Aorta (tissue), 5 donors: ENCODE measurements around the gene EPN3. TPM values are rescaled to one million over a fixed set of nuclear protein-coding genes. Genes with fewer than 3 reads are reported as not detected.

ENCODE experiments used
- ATAC-seq: fragments of 200-7000 bp; cut with Tn5 transposase; one replicate; pipeline ENCODE4 v1.9.1; 2022; ENCODE audit warnings: moderate library complexity; ENCODE audit not compliant: low FRiP score
- DNase-seq, 2 donors: peaks; one replicate each; pipeline ENCODE4 v3.0.0-alpha.2; 2020
- H3K27ac ChIP-seq, 2 donors: one replicate each; pipeline ENCODE4 v1.5.1; 2013; ENCODE audit warnings: low read length in 2 of 2, mild to moderate bottlenecking in 2 of 2, moderate library complexity in 2 of 2, control low read depth in 1 of 2, inconsistent platforms in 1 of 2, low read depth in 1 of 2
- H3K27me3 ChIP-seq, 2 donors: one replicate each; pipeline ENCODE4 v1.6.1; 2013; ENCODE audit warnings: control low read depth in 1 of 2, low read length in 1 of 2, mild to moderate bottlenecking in 1 of 2, moderate library complexity in 1 of 2; ENCODE audit not compliant: insufficient read depth in 2 of 2, control insufficient read depth in 1 of 2
- H3K36me3 ChIP-seq, 2 donors: one replicate each; pipeline ENCODE4 v1.6.1; 2013; ENCODE audit warnings: control low read depth in 1 of 2, low read length in 1 of 2, mild to moderate bottlenecking in 1 of 2; ENCODE audit not compliant: insufficient read depth in 2 of 2, control insufficient read depth in 1 of 2
- H3K4me1 ChIP-seq, 2 donors: one replicate each; pipeline ENCODE4 v1.6.1; 2013; ENCODE audit warnings: low read length in 2 of 2, control low read depth in 1 of 2, mild to moderate bottlenecking in 1 of 2, moderate library complexity in 1 of 2; ENCODE audit not compliant: insufficient read depth in 2 of 2, control insufficient read depth in 1 of 2
- H3K4me3 ChIP-seq, 2 donors: one replicate each; pipeline ENCODE4 v1.5.1; 2013; ENCODE audit warnings: low read length in 2 of 2, control low read depth in 1 of 2, mild to moderate bottlenecking in 1 of 2
- H3K9me3 ChIP-seq: one replicate; pipeline ENCODE4 v1.6.1; 2013; ENCODE audit warnings: mild to moderate bottlenecking, low read length; ENCODE audit not compliant: control insufficient read depth
- WGBS, 2 donors: extraction: QIAGEN DNeasy Blood & Tissue Kit; methylation state at CpG; one replicate each; pipeline ENCODE4 v1.1.7; 2013; 5-methylcytosine and 5-hydroxymethylcytosine counted together
- intact Hi-C, 2 donors: fragments of 100-400 bp; cut with DNase I; formaldehyde crosslinking; loops; one replicate each; pipeline versions ENCODE4 v1.14.2 to v1.15.0; 2022
- polyA plus RNA-seq, 2 donors: library from polyadenylated mRNA; stranded (reverse); fragments of 200-250 nt; gene quantifications; one replicate each; pipeline ENCODE4 v1.2.3, GENCODE V29; 2013
- total RNA-seq, 2 donors: library from RNA; stranded (reverse); fragmentation: NEBNext Ultra II Directional; extraction: Animal tissue kit (Norgen Biotek cat#: 25700); gene quantifications; one replicate each; pipeline ENCODE4 v1.2.1, GENCODE V29; 2021
- donor health status: healthy with polysubstance abuse.
- donor health status: Bipolar disorder and iron deficiency.
- donor health status: DM: no; HTN: no; CAD: no.
- donor health status: DM: no; HTN: no; CAD: no.
- donor health status: DM: yes; HTN: yes; CAD: no.

EPN3 gene
- total and polyA plus RNA-seq, 4 donors: 1.5 to 1.9 TPM; not detected in 2

- WGBS, 2 donors: 74 to 83% methylated on average over 7 of the region's 7 CpGs
- H3K27me3 ChIP-seq: no peaks in the 10 kb centered on the region
- H3K36me3 ChIP-seq: no peaks in the 10 kb centered on the region
- DNase-seq (no peak), ATAC-seq (no peak)
- no peaks in the 10 kb centered on the region for H3K4me1 ChIP-seq
- H3K4me3 ChIP-seq: no peak overlapping the region
- intact Hi-C loops: no loop called here
- H3K27ac ChIP-seq: no peak overlapping the region
- H3K9me3 ChIP-seq: no peaks in the 10 kb centered on the region
These were observed 26.2 kb upstream of the EPN3 start for GRCh38 chr17:50506298-50506697.

GRCh38 chr17:50507871-50508572 lies 24.5 kb upstream of the EPN3 start, which contains the start of gene MYCBPAP:
Gene MYCBPAP, plus strand, starts transcription at chr17:50508439. Its CDS starts 236 bp downstream, at chr17:50508675.
- 3 to 4% methylated on average over 42 to 66 of the region's 66 CpGs for WGBS, 2 donors
- Histone ChIP-seq H3K36me3 (no peaks in the 10 kb centered on the region), H3K27me3 (no peaks in the 10 kb centered on the region), H3K27ac (no peak within 1 kb of the TSS), H3K4me1 (no peaks in the 10 kb centered on the region), H3K9me3 (no peaks in the 10 kb centered on the region), H3K4me3 (peak within 1 kb of the TSS; percentile 35 to 63)
- ATAC-seq: peak; percentile 92
- peak; percentile 91 to 96 for DNase-seq
- intact Hi-C loops: no loop called here

- no peak overlapping the region for H3K27ac ChIP-seq
- DNase-seq (no peak), ATAC-seq (no peak)
- H3K9me3 ChIP-seq: no peaks in the 10 kb centered on the region
- H3K27me3 ChIP-seq: no peaks in the 10 kb centered on the region
- 31% methylated on average over 32 of the region's 32 CpGs for WGBS, 2 donors
- no peaks in the 10 kb centered on the region for H3K36me3 ChIP-seq
- peak overlapping the region in 1 of 2 donors; percentile 63 for H3K4me3 ChIP-seq
- no peaks in the 10 kb centered on the region for H3K4me1 ChIP-seq
- intact Hi-C loops: no loop called here
These were observed 23.7 kb upstream of the EPN3 start for GRCh38 chr17:50508573-50509460.

- no peak overlapping the region for H3K4me3 ChIP-seq
- H3K9me3 ChIP-seq: no peaks in the 10 kb centered on the region
- no peaks in the 10 kb centered on the region for H3K4me1 ChIP-seq
- intact Hi-C loops: no loop called here
- 33 to 42% methylated on average over 3 of the region's 3 CpGs for WGBS, 2 donors
- DNase-seq (no peak), ATAC-seq (no peak)
- H3K36me3 ChIP-seq: no peaks in the 10 kb centered on the region
- no peaks in the 10 kb centered on the region for H3K27me3 ChIP-seq
- no peak overlapping the region for H3K27ac ChIP-seq
These were observed 21.5 kb upstream of the EPN3 start for GRCh38 chr17:50511058-50511457.

- no peak for ATAC-seq
- Histone ChIP-seq H3K27ac (no peak overlapping the region), H3K9me3 (no peaks in the 10 kb centered on the region), H3K27me3 (no peaks in the 10 kb centered on the region), H3K4me3 (no peak overlapping the region), H3K36me3 (no peaks in the 10 kb centered on the region), H3K4me1 (no peaks in the 10 kb centered on the region)
- no peak for DNase-seq
- intact Hi-C loops: no loop called here
- 74 to 78% methylated on average over 4 of the region's 4 CpGs for WGBS, 2 donors
These were observed 19.0 kb upstream of the EPN3 start for GRCh38 chr17:50513495-50513894.

- no peak for ATAC-seq
These were observed 18.1 kb upstream of the EPN3 start for GRCh38 chr17:50514388-50514787.

GRCh38 chr17:50514936-50515702 lies 17.4 kb upstream of the EPN3 start:
- Histone ChIP-seq H3K36me3 (no peaks in the 10 kb centered on the region), H3K27ac (no peak overlapping the region), H3K4me1 (no peaks in the 10 kb centered on the region), H3K9me3 (no peaks in the 10 kb centered on the region), H3K4me3 (no peak overlapping the region), H3K27me3 (no peaks in the 10 kb centered on the region)
- DNase-seq (no peak), ATAC-seq (no peak)
- 67 to 70% methylated on average over 6 of the region's 6 CpGs for WGBS, 2 donors
- intact Hi-C loops: no loop called here

More at GRCh38 chr17:50514388-50514787, 18.1 kb upstream of the EPN3 start:
- no peaks in the 10 kb centered on the region for H3K36me3 ChIP-seq
- no peaks in the 10 kb centered on the region for H3K4me1 ChIP-seq
- H3K4me3 ChIP-seq: no peak overlapping the region
- 69 to 76% methylated on average over 3 of the region's 3 CpGs for whole genome bisulfite sequencing, 2 donors
- no peaks in the 10 kb centered on the region for H3K27me3 ChIP-seq
- H3K9me3 ChIP-seq: no peaks in the 10 kb centered on the region
- H3K27ac ChIP-seq: no peak overlapping the region
- intact Hi-C loops: no loop called here
- no peak for DNase-seq

GRCh38 chr17:50517011-50517410 lies 15.5 kb upstream of the EPN3 start:
- no peak for ATAC-seq
- WGBS, 2 donors: 91 to 93% methylated on average over 4 of the region's 4 CpGs
- H3K27me3 ChIP-seq: no peaks in the 10 kb centered on the region
- DNase-seq: no peak
- intact Hi-C loops: no loop called here
- H3K9me3 ChIP-seq: no peaks in the 10 kb centered on the region
- no peak overlapping the region for H3K4me3 ChIP-seq
- H3K27ac ChIP-seq: no peak overlapping the region
- H3K36me3 ChIP-seq: no peaks in the 10 kb centered on the region
- H3K4me1 ChIP-seq: no peaks in the 10 kb centered on the region
